ENCODE data around the gene TMEM59.

DNA sequence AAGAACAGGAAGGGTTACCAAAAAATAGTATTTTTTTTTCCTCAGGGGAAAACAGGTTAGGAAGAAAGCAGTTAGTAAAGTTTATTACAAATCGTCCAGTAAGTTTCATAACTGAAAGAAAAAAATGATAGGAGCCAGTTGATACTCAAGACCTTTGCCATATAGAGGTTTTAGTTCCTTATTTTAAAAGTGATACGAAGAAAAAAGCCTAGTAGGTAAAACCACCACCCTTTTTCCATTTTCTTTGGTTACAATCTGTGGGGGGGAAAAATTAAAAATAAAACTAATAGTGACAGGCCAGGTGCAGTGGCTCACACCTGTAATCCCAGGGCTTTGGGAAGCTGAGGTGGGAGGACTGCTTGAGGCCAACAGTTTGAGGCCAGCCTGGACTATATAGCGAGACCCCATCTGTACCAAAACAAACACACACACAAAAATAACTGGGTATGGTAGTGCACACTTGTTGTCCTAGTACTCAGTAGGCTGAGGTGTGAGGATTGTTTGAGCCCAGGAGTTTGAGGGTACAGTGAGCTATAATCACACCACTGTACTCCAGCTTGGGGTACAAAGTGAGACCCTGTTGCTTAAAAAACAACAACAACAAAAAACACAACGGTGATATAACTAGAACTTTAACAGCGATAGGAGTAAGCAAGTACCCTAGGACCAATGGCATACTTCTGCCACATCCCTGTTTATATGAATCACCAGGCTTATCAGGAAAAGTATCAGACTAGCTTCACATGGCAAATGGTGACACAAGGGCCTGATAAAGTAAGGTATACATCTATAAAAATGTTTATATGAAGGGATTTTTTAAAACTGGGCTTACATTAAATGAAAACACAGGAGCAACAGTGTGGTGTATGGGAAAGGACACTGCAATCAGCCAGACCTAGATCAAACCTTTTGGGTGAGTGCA is 5.4 kb downstream of the TMEM59 start:
- TF ChIP-seq, protein P1, sequence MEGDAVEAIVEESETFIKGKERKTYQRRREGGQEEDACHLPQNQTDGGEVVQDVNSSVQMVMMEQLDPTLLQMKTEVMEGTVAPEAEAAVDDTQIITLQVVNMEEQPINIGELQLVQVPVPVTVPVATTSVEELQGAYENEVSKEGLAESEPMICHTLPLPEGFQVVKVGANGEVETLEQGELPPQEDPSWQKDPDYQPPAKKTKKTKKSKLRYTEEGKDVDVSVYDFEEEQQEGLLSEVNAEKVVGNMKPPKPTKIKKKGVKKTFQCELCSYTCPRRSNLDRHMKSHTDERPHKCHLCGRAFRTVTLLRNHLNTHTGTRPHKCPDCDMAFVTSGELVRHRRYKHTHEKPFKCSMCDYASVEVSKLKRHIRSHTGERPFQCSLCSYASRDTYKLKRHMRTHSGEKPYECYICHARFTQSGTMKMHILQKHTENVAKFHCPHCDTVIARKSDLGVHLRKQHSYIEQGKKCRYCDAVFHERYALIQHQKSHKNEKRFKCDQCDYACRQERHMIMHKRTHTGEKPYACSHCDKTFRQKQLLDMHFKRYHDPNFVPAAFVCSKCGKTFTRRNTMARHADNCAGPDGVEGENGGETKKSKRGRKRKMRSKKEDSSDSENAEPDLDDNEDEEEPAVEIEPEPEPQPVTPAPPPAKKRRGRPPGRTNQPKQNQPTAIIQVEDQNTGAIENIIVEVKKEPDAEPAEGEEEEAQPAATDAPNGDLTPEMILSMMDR (IDR thresholded peaks at IDR 0.05), result no peak
- TF ChIP-seq ZFX (IDR thresholded peaks at IDR 0.05; ENCODE audit: borderline replicate concordance), result no peak
